Jurkat, Clone E6-1 (cell line): Measurements from ENCODE around the gene CLCA1.

ENCODE experiments used
- DNase-seq: peaks from one replicate; pipeline ENCODE4 v3.0.0-alpha.2; 2011; ENCODE audit warnings: low read depth, low spot score
- H3K4me3 ChIP-seq: 2 replicates; pipeline ENCODE4 v1.5.1; 2011; ENCODE audit warnings: mild to moderate bottlenecking, low read length, control low read depth, moderate library complexity

Gene CLCA1

GRCh38 chr1:86530211-86530845, 61.6 kb downstream of the CLCA1 start:
- no peak overlapping the region for H3K4me3 ChIP-seq
- DNase-seq: no peak

GRCh38 chr1:86537928-86538695, 69.4 kb downstream of the CLCA1 start:
- DNase-seq: no peak
- H3K4me3 ChIP-seq: no peak overlapping the region

- no peak overlapping the region for H3K4me3 ChIP-seq
- DNase-seq: no peak
Observed at GRCh38 chr1:86538775-86539174, 70.0 kb downstream of the CLCA1 start.

GRCh38 chr1:86541859-86542258, 73.1 kb downstream of the CLCA1 start:
- DNase-seq: no peak

GRCh38 chr1:86542631-86543030, 73.9 kb downstream of the CLCA1 start:
- H3K4me3 ChIP-seq: no peak overlapping the region
- DNase-seq: no peak

More at GRCh38 chr1:86541859-86542258, 73.1 kb downstream of the CLCA1 start:
- no peak overlapping the region for H3K4me3 ChIP-seq

GRCh38 chr1:86546787-86547221, 78.1 kb downstream of the CLCA1 start, which contains the start of gene CLCA4:
Gene CLCA4, plus strand, starts transcription at chr1:86547078. Its CDS starts 42 bp downstream, at chr1:86547120.
- H3K4me3 ChIP-seq: no peak within 1 kb of the TSS
- no peak for DNase-seq

- no peak overlapping the region for H3K4me3 ChIP-seq
- no peak for DNase-seq
Observed at GRCh38 chr1:86548839-86549238, 80.1 kb downstream of the CLCA1 start.
